ENCODE results near the gene RASGEF1C. TPM values are rescaled to one million over a fixed set of nuclear protein-coding genes. Genes with fewer than 3 reads are reported as not detected.

RASGEF1C gene
- total RNA-seq, 1 donor: under 0.01 TPM

DNA sequence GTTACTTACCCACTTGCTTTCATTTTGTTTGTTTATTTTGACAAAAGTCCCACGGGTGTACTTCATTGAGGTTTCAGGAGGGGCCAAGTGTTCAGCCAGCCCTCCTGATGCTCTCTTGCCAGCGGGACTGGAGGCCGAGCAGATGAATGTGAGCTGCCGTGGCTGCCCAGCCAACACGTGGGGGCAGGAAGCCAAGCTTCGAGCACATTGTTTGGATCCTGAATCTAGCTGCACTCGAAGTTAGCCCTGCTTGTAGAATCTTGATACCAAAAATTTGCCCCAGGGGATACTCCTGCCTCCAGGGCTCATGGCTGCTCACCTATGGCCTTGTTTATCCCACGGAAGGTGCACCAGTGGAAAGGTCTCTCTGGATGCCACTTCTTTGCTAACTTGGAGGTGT lies 49.3 kb downstream of the RASGEF1C start:
- no peaks in the 10 kb centered on the region for H3K4me1 ChIP-seq (ENCODE audit: insufficient read depth, low read length)
- no peaks in the 10 kb centered on the region for H3K79me2 ChIP-seq (ENCODE audit: insufficient read depth, low read length)
- no peaks in the 10 kb centered on the region for H3K9me3 ChIP-seq (ENCODE audit: low read depth, low read length)
- DNase-seq (ENCODE audit: insufficient read length, low spot score, missing footprints): peak; percentile 25
- H3K4me2 ChIP-seq (ENCODE audit: insufficient read depth, low read length): no peak overlapping the region
- H3K4me3 ChIP-seq (ENCODE audit: insufficient read depth, low read length): no peak overlapping the region
- TF ChIP-seq, protein P1, sequence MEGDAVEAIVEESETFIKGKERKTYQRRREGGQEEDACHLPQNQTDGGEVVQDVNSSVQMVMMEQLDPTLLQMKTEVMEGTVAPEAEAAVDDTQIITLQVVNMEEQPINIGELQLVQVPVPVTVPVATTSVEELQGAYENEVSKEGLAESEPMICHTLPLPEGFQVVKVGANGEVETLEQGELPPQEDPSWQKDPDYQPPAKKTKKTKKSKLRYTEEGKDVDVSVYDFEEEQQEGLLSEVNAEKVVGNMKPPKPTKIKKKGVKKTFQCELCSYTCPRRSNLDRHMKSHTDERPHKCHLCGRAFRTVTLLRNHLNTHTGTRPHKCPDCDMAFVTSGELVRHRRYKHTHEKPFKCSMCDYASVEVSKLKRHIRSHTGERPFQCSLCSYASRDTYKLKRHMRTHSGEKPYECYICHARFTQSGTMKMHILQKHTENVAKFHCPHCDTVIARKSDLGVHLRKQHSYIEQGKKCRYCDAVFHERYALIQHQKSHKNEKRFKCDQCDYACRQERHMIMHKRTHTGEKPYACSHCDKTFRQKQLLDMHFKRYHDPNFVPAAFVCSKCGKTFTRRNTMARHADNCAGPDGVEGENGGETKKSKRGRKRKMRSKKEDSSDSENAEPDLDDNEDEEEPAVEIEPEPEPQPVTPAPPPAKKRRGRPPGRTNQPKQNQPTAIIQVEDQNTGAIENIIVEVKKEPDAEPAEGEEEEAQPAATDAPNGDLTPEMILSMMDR (IDR thresholded peaks at IDR 0.05; ENCODE audit: extremely low read depth, low read depth, low read length): no peak
- H3K27ac ChIP-seq (ENCODE audit: low read depth, low read length): no peak overlapping the region
- H4K20me1 ChIP-seq (ENCODE audit: insufficient read depth, low read length): no peaks in the 10 kb centered on the region
- no peaks in the 10 kb centered on the region for H3K36me3 ChIP-seq (ENCODE audit: insufficient read depth, low read length)
- H3K27me3 ChIP-seq (ENCODE audit: insufficient read depth, low read length): peaks cover 28% of the 10 kb centered on the region
- H2AFZ ChIP-seq (ENCODE audit: low read length): no peak overlapping the region

DNA sequence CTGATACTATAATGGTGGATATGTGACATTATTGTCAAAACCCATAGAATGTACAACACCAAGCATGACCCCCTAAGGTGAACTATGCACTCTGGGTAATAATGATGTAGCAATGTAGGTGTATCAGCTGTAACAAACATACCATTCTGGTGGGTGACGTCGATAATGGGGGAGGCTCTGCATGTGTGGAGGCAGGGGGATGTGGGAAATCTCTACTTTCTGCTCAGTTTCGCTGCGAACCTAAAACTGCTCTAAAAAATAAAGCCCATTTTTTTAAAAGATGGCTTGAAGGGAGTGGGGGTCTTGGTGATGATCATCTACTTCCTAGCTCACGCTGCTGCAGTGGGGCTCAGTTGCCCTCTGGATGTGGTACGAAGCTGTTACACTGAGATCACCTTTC lies 51.1 kb downstream of the RASGEF1C start:
- no peak overlapping the region for H2AFZ ChIP-seq (ENCODE audit: low read length)
- DNase-seq (ENCODE audit: insufficient read length, low spot score, missing footprints): peak; percentile 60
- H3K4me2 ChIP-seq (ENCODE audit: insufficient read depth, low read length): no peak overlapping the region
- no peaks in the 10 kb centered on the region for H4K20me1 ChIP-seq (ENCODE audit: insufficient read depth, low read length)
- no peaks in the 10 kb centered on the region for H3K36me3 ChIP-seq (ENCODE audit: insufficient read depth, low read length)
- H3K4me1 ChIP-seq (ENCODE audit: insufficient read depth, low read length): no peaks in the 10 kb centered on the region
- no peak overlapping the region for H3K4me3 ChIP-seq (ENCODE audit: insufficient read depth, low read length)
- H3K27me3 ChIP-seq (ENCODE audit: insufficient read depth, low read length): peaks cover 17% of the 10 kb centered on the region
- H3K79me2 ChIP-seq (ENCODE audit: insufficient read depth, low read length): no peaks in the 10 kb centered on the region
- no peak overlapping the region for H3K27ac ChIP-seq (ENCODE audit: low read depth, low read length)
- TF ChIP-seq, protein P1 (IDR thresholded peaks at IDR 0.05; ENCODE audit: extremely low read depth, low read depth, low read length): no peak
- no peaks in the 10 kb centered on the region for H3K9me3 ChIP-seq (ENCODE audit: low read depth, low read length)

DNA sequence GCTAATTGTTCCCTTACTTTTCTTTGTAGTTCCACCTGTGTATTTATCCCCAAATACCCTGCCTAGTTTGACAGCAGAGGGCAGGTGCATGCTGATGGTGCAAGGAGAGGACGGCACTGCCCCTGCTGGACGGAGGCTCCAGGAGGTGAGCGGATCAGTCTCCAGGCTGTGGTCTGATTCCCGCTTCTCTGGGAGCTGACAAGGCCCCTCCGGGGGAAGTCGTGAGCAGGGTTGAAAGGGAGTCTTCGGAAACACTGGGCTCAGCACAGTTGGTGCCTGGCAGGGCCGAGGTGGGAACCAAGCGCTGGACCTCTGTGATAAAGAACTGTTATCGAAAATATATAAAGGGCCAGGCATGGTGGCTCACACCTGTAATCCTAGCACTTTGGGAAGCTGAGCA lies 52.9 kb downstream of the RASGEF1C start:
- H3K4me3 ChIP-seq (ENCODE audit: insufficient read depth, low read length): no peak overlapping the region
- no peaks in the 10 kb centered on the region for H3K36me3 ChIP-seq (ENCODE audit: insufficient read depth, low read length)
- TF ChIP-seq, protein P1 (IDR thresholded peaks at IDR 0.05; ENCODE audit: extremely low read depth, low read depth, low read length): no peak
- no peak overlapping the region for H3K27ac ChIP-seq (ENCODE audit: low read depth, low read length)
- H3K79me2 ChIP-seq (ENCODE audit: insufficient read depth, low read length): no peaks in the 10 kb centered on the region
- no peak overlapping the region for H3K4me2 ChIP-seq (ENCODE audit: insufficient read depth, low read length)
- DNase-seq (ENCODE audit: insufficient read length, low spot score, missing footprints): peak; percentile 53
- peaks cover 8% of the 10 kb centered on the region for H3K27me3 ChIP-seq (ENCODE audit: insufficient read depth, low read length)
- H4K20me1 ChIP-seq (ENCODE audit: insufficient read depth, low read length): no peaks in the 10 kb centered on the region
- no peak overlapping the region for H2AFZ ChIP-seq (ENCODE audit: low read length)
- no peaks in the 10 kb centered on the region for H3K9me3 ChIP-seq (ENCODE audit: low read depth, low read length)
- H3K4me1 ChIP-seq (ENCODE audit: insufficient read depth, low read length): no peaks in the 10 kb centered on the region

DNA sequence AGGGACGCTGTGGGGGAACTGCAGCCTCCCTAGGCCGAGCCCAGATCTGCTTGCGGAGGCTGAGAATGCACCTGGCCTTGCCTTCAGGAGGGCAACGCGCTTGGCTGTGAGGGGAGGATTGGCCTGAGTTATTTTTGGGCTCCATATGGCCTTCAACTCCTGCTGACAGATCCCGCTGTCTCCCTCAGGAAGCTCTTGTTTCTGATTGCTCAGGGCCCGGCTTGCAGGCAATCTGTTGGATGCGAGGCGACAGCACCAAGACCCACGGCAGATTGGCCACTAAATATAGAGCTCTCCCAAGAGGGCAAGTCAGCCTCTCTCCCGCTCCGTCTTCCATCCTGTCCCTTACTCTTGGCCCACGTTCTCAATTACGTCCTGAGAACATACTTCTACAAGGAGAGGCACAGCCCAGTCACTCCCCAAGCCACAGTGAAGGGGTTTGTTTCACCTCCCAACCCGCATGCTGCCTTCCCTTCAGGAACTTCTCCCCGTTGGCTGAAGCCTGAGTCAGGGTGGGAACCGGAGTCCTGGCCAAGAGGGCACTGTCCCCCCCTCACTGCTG lies 53.6 kb downstream of the RASGEF1C start:
- peak; percentile 17 for DNase-seq (ENCODE audit: insufficient read length, low spot score, missing footprints)
- Histone ChIP-seq H3K9me3 (ENCODE audit: low read depth, low read length) (no peaks in the 10 kb centered on the region), H3K4me1 (ENCODE audit: insufficient read depth, low read length) (no peaks in the 10 kb centered on the region), H2AFZ (ENCODE audit: low read length) (no peak overlapping the region), H3K4me3 (ENCODE audit: insufficient read depth, low read length) (no peak overlapping the region), H3K79me2 (ENCODE audit: insufficient read depth, low read length) (no peaks in the 10 kb centered on the region), H3K36me3 (ENCODE audit: insufficient read depth, low read length) (no peaks in the 10 kb centered on the region), H3K27ac (ENCODE audit: low read depth, low read length) (no peak overlapping the region), H3K4me2 (ENCODE audit: insufficient read depth, low read length) (no peak overlapping the region), H3K27me3 (ENCODE audit: insufficient read depth, low read length) (peaks cover 8% of the 10 kb centered on the region), H4K20me1 (ENCODE audit: insufficient read depth, low read length) (no peaks in the 10 kb centered on the region)
- TF ChIP-seq, protein P1 (IDR thresholded peaks at IDR 0.05; ENCODE audit: extremely low read depth, low read depth, low read length): no peak
